ENCODE measurements around the gene CNKSR3. TPM values are rescaled to one million over a fixed set of nuclear protein-coding genes. Genes with fewer than 3 reads are reported as not detected.

CNKSR3 gene
- polyA plus RNA-seq, 1 of the 3 experiments (the other 2 are of a cell fraction), result 1.6 TPM

DNA sequence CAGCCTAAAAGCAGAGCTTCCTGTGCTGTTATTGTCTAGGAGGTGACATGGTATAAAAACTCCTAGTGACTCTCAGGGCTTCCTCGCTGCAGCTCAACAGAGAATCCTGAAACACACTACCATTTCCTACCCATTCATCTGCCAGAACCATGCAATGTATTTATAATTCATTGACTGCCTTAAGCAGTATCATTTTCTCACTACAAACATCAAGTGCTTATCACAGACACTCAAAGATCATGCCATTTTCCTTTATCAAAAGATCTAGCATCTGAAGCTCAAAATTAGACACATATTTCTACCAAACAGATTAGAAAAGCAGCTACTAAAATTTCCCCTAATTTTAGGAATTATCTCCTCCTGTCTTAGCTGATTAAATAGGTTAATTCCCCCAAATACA is 83.5 kb downstream of the CNKSR3 start:
- DNase-seq, result peak; percentile 36
- Histone ChIP-seq H3K36me3 (replicated peaks in 1 of 2; ENCODE audit: control insufficient read depth in 1 of 2, insufficient read depth in 2 of 2, low read length in 1 of 2) (peaks cover 9 to 20% of the 10 kb centered on the region in 2 experiments), H3K27me3 (ENCODE audit: insufficient read depth) (no peaks in the 10 kb centered on the region), H3K9me2 (no peaks in the 10 kb centered on the region), H2AFZ (ENCODE audit: low read depth) (no peak overlapping the region), H3K79me2 (ENCODE audit: insufficient read depth) (no peaks in the 10 kb centered on the region), H3F3A (replicated peaks; ENCODE audit: insufficient read depth) (no peaks in the 10 kb centered on the region), H3K4me1 (ENCODE audit: control insufficient read depth in 1 of 2, insufficient read depth in 2 of 2, low read depth in 1 of 2, low read length in 1 of 2) (peaks cover 5 to 36% of the 10 kb centered on the region in 2 experiments; a peak in 3 of 4 replicates), H3K27ac (ENCODE audit: low read depth in 2 of 2, low read length in 1 of 2) (peak overlapping the region in 1 of 2 experiments; percentile 94; a peak in 2 of 4 replicates), H3K4me3 (ENCODE audit: low read depth in 2 of 2, low read length in 1 of 2) (no peak overlapping the region), H4K20me1 (ENCODE audit: insufficient read depth) (no peaks in the 10 kb centered on the region), H3K9me3 (no peaks in the 10 kb centered on the region), H3K9ac (no peak overlapping the region), H3K4me2 (no peak overlapping the region)
- POLR2A ChIA-PET, result interaction anchor here (0.6 to 1.6 kb wide), 4 partner anchors 9 to 83 kb away, joined by 3 to 5 read pairs (median 4); partner anchors contain the start of gene CNKSR3
- CTCF ChIA-PET, result interaction anchor here (0.9 to 5.1 kb wide), 8 partner anchors 8 to 248 kb away, joined by 3 to 27 read pairs (median 4); no protein-coding TSS in a partner anchor
- WGBS (ENCODE audit: low lambda C conversion rate), result 67% methylated on average over 1 of the region's 1 CpG
- TF ChIP-seq FOXJ3 (CRISPR knock-in tag; IDR thresholded peaks at IDR 0.05), result 0 out of 2 replicates have a peak, but pooled peaks have one; percentile 23
- peak; percentile 59; the same call in 1 of the 2 replicates for TF ChIP-seq RCOR1 (IDR thresholded peaks at IDR 0.05; ENCODE audit: low read length)
- peak; percentile 33 for TF ChIP-seq CHD2 (IDR thresholded peaks at IDR 0.05; ENCODE audit: low read length, partially characterized antibody)
- TF ChIP-seq GATA2 (CRISPR knock-in tag; IDR thresholded peaks at IDR 0.05), result peak; percentile 56
- TF ChIP-seq EP300 (IDR thresholded peaks at IDR 0.05; ENCODE audit: borderline replicate concordance in 1 of 2, low read depth in 1 of 2, low read length in 1 of 2), result peak in 1 of 2 experiments; percentile 88; a peak in 2 of 4 replicates
- no peak for TF ChIP-seq JUND (IDR thresholded peaks at IDR 0.05)
- peak; percentile 1; the same call in 1 of the 2 replicates for TF ChIP-seq RAD21 (IDR thresholded peaks at IDR 0.05; ENCODE audit: low read length)
- TF ChIP-seq, protein P1, sequence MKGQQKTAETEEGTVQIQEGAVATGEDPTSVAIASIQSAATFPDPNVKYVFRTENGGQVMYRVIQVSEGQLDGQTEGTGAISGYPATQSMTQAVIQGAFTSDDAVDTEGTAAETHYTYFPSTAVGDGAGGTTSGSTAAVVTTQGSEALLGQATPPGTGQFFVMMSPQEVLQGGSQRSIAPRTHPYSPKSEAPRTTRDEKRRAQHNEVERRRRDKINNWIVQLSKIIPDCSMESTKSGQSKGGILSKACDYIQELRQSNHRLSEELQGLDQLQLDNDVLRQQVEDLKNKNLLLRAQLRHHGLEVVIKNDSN (IDR thresholded peaks at IDR 0.05; ENCODE audit: borderline replicate concordance, low read depth), result no peak

DNA sequence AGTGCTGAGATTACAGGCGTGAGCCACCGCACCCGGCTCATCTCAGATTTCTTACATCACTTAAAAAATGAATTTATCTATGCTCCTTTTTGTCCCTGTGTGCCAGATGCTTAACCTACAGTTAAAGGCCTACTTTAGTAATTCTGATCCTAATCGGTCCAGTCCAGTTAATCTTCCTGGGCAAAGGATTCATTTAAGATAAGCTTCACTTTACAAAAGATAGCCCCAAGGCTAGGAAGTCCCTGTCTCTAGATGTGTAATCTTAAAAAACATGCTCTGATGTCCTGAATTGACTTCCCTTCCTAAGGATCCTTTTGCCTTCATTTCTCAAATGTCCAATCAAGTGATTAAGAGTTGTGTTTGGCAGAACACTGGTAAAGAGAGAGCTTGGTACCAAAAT is 85.5 kb downstream of the CNKSR3 start:
- H3K36me3 ChIP-seq (replicated peaks in 1 of 2; ENCODE audit: control insufficient read depth in 1 of 2, insufficient read depth in 2 of 2, low read length in 1 of 2), result peaks cover 4 to 22% of the 10 kb centered on the region in 2 experiments
- H2AFZ ChIP-seq (ENCODE audit: low read depth), result no peak overlapping the region
- no peaks in the 10 kb centered on the region for H3K9me3 ChIP-seq
- H4K20me1 ChIP-seq (ENCODE audit: insufficient read depth), result no peaks in the 10 kb centered on the region
- no peak overlapping the region for H3K9ac ChIP-seq
- H3K4me2 ChIP-seq, result no peak overlapping the region
- TF ChIP-seq EP300 (IDR thresholded peaks at IDR 0.05; ENCODE audit: borderline replicate concordance in 1 of 2, low read depth in 1 of 2, low read length in 1 of 2) (peak in 1 of 2 experiments; percentile 85; a peak in 2 of 4 replicates), FOXM1 (IDR thresholded peaks at IDR 0.05; ENCODE audit: low read depth) (no peak), TEAD4 (IDR thresholded peaks at IDR 0.05; ENCODE audit: borderline replicate concordance, insufficient read depth) (no peak), GATA2 (CRISPR knock-in tag; IDR thresholded peaks at IDR 0.05) (peak; percentile 63)
- TF ChIP-seq, protein P2, sequence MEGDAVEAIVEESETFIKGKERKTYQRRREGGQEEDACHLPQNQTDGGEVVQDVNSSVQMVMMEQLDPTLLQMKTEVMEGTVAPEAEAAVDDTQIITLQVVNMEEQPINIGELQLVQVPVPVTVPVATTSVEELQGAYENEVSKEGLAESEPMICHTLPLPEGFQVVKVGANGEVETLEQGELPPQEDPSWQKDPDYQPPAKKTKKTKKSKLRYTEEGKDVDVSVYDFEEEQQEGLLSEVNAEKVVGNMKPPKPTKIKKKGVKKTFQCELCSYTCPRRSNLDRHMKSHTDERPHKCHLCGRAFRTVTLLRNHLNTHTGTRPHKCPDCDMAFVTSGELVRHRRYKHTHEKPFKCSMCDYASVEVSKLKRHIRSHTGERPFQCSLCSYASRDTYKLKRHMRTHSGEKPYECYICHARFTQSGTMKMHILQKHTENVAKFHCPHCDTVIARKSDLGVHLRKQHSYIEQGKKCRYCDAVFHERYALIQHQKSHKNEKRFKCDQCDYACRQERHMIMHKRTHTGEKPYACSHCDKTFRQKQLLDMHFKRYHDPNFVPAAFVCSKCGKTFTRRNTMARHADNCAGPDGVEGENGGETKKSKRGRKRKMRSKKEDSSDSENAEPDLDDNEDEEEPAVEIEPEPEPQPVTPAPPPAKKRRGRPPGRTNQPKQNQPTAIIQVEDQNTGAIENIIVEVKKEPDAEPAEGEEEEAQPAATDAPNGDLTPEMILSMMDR (IDR thresholded peaks at IDR 0.05), result no peak
- TF ChIP-seq, protein P1 (IDR thresholded peaks at IDR 0.05; ENCODE audit: borderline replicate concordance, low read depth), result no peak
- peak overlapping the region in 1 of 2 experiments; percentile 7; a peak in 2 of 4 replicates for H3K27ac ChIP-seq (ENCODE audit: low read depth in 2 of 2, low read length in 1 of 2)
- ChIA-PET POLR2A (interaction anchor here (1.1 kb wide), 1 partner anchor 23 kb away, joined by 3 read pairs; no protein-coding TSS in a partner anchor), CTCF (interaction anchor here (1.1 kb wide), 1 partner anchor 34 kb away, joined by 5 read pairs; no protein-coding TSS in a partner anchor)
- peak; percentile 23 for DNase-seq
- H3F3A ChIP-seq (replicated peaks; ENCODE audit: insufficient read depth), result no peaks in the 10 kb centered on the region
- peaks cover 5 to 30% of the 10 kb centered on the region in 2 experiments; a peak in 3 of 4 replicates for H3K4me1 ChIP-seq (ENCODE audit: control insufficient read depth in 1 of 2, insufficient read depth in 2 of 2, low read depth in 1 of 2, low read length in 1 of 2)
- no peaks in the 10 kb centered on the region for H3K9me2 ChIP-seq
- no peaks in the 10 kb centered on the region for H3K79me2 ChIP-seq (ENCODE audit: insufficient read depth)
- 93% methylated on average over 4 of the region's 4 CpGs for WGBS (ENCODE audit: low lambda C conversion rate)
- no peaks in the 10 kb centered on the region for H3K27me3 ChIP-seq (ENCODE audit: insufficient read depth)
- H3K4me3 ChIP-seq (ENCODE audit: low read depth in 2 of 2, low read length in 1 of 2), result no peak overlapping the region
